OCI-LY7 (cell line): ENCODE data around the gene AATF. TPM values are rescaled to one million over a fixed set of nuclear protein-coding genes. Genes with fewer than 3 reads are reported as not detected.

Experiments used
- BruUV-seq: library from RNA; stranded (reverse); fragments of 400-500 nt; replicated peaks from 2 replicates; lab custom pipeline; 2021; lab: Mats Ljungman, UMichigan
- CTCF ChIA-PET: fragments of 300-600 bp; sonication (Branson Sonifier 250); formaldehyde crosslinking; loops from one replicate; lab custom pipeline; 2022; ENCODE audit warnings: antibody characterized with exemption; ENCODE audit not compliant: unreplicated experiment; lab: Charles Lee
- POLR2A ChIA-PET: fragments of 300-600 bp; sonication (Branson Sonifier 250); formaldehyde crosslinking; loops from one replicate; lab custom pipeline; 2022; ENCODE audit warnings: antibody characterized with exemption; lab: Charles Lee
- DNase-seq: peaks from one replicate; pipeline ENCODE4 v3.0.0-alpha.2; 2015; ENCODE audit warnings: low spot score
- H2AFZ ChIP-seq: fragments of 200-600 bp; sonication (generic), shearing (Covaris generic); 2 replicates; pipeline ENCODE4 v1.6.1; 2014; ENCODE audit warnings: mild to moderate bottlenecking, antibody characterized with exemption, low read length, moderate library complexity
- H3K27ac ChIP-seq: fragments of 200-600 bp; sonication (generic); 2 replicates; pipeline ENCODE4 v1.5.1; 2014; ENCODE audit warnings: mixed run types, low read depth, mild to moderate bottlenecking, moderate library complexity, low read length, inconsistent platforms; ENCODE audit not compliant: poor library complexity, severe bottlenecking
- H3K36me3 ChIP-seq: fragments of 200-600 bp; sonication (generic); 2 replicates; pipeline ENCODE4 v1.6.1; 2014; ENCODE audit warnings: mild to moderate bottlenecking, antibody characterized with exemption, low read length, moderate library complexity, mixed read lengths; ENCODE audit not compliant: insufficient read depth
- H3K4me1 ChIP-seq: fragments of 200-600 bp; sonication (generic); 2 replicates; pipeline ENCODE4 v1.5.1; 2014; ENCODE audit warnings: mild to moderate bottlenecking, low read length; ENCODE audit not compliant: insufficient read depth, poor library complexity, severe bottlenecking
- H3K4me2 ChIP-seq: fragments of 200-600 bp; sonication (generic); 2 replicates; pipeline ENCODE4 v1.6.1; 2014; ENCODE audit warnings: mild to moderate bottlenecking, low read length
- H3K4me3 ChIP-seq: fragments of 200-600 bp; sonication (generic); 2 replicates; pipeline ENCODE4 v1.5.1; 2014; ENCODE audit warnings: mild to moderate bottlenecking, low read depth, low read length; ENCODE audit not compliant: poor library complexity, severe bottlenecking
- H3K79me2 ChIP-seq: fragments of 200-600 bp; sonication (generic); 2 replicates; pipeline ENCODE4 v1.6.1; 2016; ENCODE audit warnings: low read depth, mild to moderate bottlenecking, low read length, moderate library complexity, mixed read lengths; ENCODE audit not compliant: insufficient read depth
- H3K9me2 ChIP-seq: fragments of 200-600 bp; sonication (generic); 2 replicates; pipeline ENCODE4 v1.6.1; 2016; ENCODE audit warnings: mild to moderate bottlenecking, low read length, mixed read lengths; ENCODE audit not compliant: insufficient read depth
- H3K9me3 ChIP-seq: fragments of 200-600 bp; sonication (generic); 2 replicates; pipeline ENCODE4 v1.6.1; 2014; ENCODE audit warnings: mild to moderate bottlenecking, mixed run types, low read length, mixed read lengths
- H4K20me1 ChIP-seq: fragments of 200-600 bp; sonication (generic); 2 replicates; pipeline ENCODE4 v1.6.1; 2014; ENCODE audit warnings: mild to moderate bottlenecking, antibody characterized with exemption, low read length, moderate library complexity, mixed read lengths; ENCODE audit not compliant: insufficient read depth
- EZH2phosphoT487 ChIP-seq: fragments of 200-600 bp; sonication (generic); IDR thresholded peaks from 2 replicates; pipeline ENCODE4 v1.6.1; 2018; ENCODE audit warnings: low read depth, borderline replicate concordance, mild to moderate bottlenecking, mixed run types, antibody characterized with exemption, low read length, moderate library complexity, mixed read lengths
- intact Hi-C: fragments of 100-400 bp; cut with micrococcal nuclease; formaldehyde crosslinking; loops from one replicate; pipeline ENCODE4 v1.10.0; 2022; ENCODE audit not compliant: unreplicated experiment
- total RNA-seq, 2 experiments: library from RNA; depleted of rRNA in 1 of 2; stranded (reverse); fragments of >200 nt in 1 of 2; shearing (Covaris generic) in 1 of 2; gene quantifications; 2 replicates each; pipeline ENCODE4 v1.2.3, GENCODE V29; 2014 to 2022
- TF ChIP-seq, protein P1 (sequence below): fragments of 200-600 bp; sonication (generic); conservative IDR thresholded peaks from 2 replicates; pipeline ENCODE4 v1.5.1; 2014; ENCODE audit warnings: mild to moderate bottlenecking, antibody characterized with exemption, low read length, moderate library complexity, mixed read lengths

The AATF gene
- total RNA-seq, 2 experiments from 2014 or later, result 83.5 to 94.3 TPM

DNA sequence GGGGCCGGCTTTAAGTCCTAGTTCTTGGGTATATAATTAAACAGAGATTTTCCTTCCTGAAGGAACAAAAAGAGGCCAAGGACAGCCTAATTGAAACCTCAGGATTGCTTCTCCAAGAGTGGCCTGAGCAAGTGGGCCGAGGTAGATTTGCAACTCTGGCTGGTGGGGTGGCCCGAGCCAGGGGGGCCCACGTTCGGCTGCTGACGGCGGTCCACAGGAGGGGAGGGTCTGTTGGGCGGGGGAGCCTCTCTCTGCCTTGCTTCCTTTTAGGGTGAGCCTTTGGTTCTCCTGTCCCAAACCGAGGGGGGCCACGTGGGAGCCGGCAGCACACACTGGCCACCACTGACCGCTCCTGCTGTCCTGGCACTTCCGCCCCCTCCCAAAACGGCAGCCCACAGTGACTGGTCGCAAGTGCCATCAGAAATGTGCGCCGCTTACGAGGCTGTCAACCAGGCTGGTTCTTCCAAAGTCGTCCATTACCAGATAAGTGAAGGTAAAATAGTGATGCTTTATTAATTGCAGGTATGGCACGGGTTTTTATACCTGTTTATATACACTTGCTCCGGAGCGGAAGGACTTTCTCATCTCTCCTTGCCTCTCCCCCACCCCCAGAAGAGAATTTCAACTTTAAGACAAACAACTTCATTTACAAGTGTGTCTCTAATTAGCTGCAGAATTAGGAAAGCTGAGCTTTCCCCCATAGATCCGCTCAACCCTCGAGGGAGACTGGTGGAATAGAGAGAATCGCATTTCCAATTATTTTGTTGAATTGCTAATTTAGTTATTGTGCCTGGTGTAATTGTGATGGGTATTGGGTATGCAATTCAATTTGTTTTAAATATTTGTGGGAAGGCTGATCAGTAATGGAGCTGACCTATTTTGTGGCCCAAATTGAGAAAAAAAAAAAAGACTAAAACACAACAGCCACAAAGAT lies 117.8 kb downstream of the AATF start:
- Histone ChIP-seq H3K4me2 (no peak overlapping the region), H3K4me3 (no peak overlapping the region), H2AFZ (no peak overlapping the region), H3K36me3 (no peaks in the 10 kb centered on the region), H3K4me1 (no peaks in the 10 kb centered on the region), H3K27ac (no peak overlapping the region), H3K9me3 (no peaks in the 10 kb centered on the region), H3K9me2 (no peaks in the 10 kb centered on the region), H3K79me2 (no peaks in the 10 kb centered on the region), H4K20me1 (no peaks in the 10 kb centered on the region)
- intact Hi-C loops, result no loop called here
- DNase-seq, result no peak
- ChIA-PET POLR2A (interaction anchor here (0.7 kb wide), 2 partner anchors 32 to 282 kb away, joined by 3 to 5 read pairs; no protein-coding TSS in a partner anchor), CTCF (no interaction called here)
- BruUV-seq, result no TSS peak
- TF ChIP-seq, protein P1, sequence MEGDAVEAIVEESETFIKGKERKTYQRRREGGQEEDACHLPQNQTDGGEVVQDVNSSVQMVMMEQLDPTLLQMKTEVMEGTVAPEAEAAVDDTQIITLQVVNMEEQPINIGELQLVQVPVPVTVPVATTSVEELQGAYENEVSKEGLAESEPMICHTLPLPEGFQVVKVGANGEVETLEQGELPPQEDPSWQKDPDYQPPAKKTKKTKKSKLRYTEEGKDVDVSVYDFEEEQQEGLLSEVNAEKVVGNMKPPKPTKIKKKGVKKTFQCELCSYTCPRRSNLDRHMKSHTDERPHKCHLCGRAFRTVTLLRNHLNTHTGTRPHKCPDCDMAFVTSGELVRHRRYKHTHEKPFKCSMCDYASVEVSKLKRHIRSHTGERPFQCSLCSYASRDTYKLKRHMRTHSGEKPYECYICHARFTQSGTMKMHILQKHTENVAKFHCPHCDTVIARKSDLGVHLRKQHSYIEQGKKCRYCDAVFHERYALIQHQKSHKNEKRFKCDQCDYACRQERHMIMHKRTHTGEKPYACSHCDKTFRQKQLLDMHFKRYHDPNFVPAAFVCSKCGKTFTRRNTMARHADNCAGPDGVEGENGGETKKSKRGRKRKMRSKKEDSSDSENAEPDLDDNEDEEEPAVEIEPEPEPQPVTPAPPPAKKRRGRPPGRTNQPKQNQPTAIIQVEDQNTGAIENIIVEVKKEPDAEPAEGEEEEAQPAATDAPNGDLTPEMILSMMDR, result no peak
- no peak for TF ChIP-seq EZH2phosphoT487

DNA sequence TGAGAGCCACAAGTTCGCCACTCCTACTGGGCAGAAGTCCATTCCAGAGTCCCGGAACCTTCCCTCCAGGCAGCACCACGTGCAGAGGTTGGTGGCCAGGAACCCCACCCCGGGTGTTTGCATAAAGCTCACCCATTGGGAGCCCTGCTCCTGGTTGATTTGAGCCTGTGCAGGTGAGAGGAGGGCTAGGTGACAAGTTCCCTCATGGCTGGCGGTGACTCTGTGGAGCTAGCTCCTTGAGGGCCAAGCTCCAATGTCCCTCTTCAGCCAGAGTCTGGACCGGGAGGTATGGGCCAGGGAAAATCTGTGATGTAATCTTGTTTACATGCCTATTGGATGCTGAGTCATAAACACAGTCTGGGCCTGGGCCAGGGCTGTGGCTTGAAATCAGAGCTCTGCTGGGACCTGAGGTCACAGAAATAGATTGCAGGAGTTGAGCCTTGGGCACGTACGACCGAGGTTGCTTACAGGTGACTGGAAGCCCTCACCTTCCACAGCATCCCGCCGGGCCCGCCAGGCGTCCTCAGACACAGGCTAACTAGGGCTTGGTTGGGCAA lies 118.9 kb downstream of the AATF start:
- no peaks in the 10 kb centered on the region for H3K9me2 ChIP-seq
- intact Hi-C loops, result no loop called here
- H3K4me3 ChIP-seq, result no peak overlapping the region
- CTCF ChIA-PET, result no interaction called here
- no peaks in the 10 kb centered on the region for H3K9me3 ChIP-seq
- no peaks in the 10 kb centered on the region for H3K4me1 ChIP-seq
- H3K27ac ChIP-seq, result no peak overlapping the region
- BruUV-seq, result no TSS peak
- DNase-seq, result no peak
- H2AFZ ChIP-seq, result no peak overlapping the region
- no peak for TF ChIP-seq EZH2phosphoT487
- TF ChIP-seq, protein P1, result no peak
- H3K4me2 ChIP-seq, result no peak overlapping the region
- H3K36me3 ChIP-seq, result no peaks in the 10 kb centered on the region
- no peaks in the 10 kb centered on the region for H3K79me2 ChIP-seq
- POLR2A ChIA-PET, result interaction anchor here (0.6 to 0.8 kb wide), 2 partner anchors 125 to 1871 kb away, joined by 3 to 6 read pairs; no protein-coding TSS in a partner anchor
- no peaks in the 10 kb centered on the region for H4K20me1 ChIP-seq
